AG09309 (cell line): ENCODE measurements around the gene ALOX15B.
"Not testable (repeated sequence)": the region's sequence is repeated elsewhere in the genome, so short reads cannot be mapped to it uniquely, and the experiment has no call there.

Experiments
- DNase-seq: peaks from one replicate; pipeline ENCODE4 v3.0.0-alpha.2; 2010; ENCODE audit warnings: low read depth
- H3K4me3 ChIP-seq: 2 replicates; pipeline ENCODE4 v1.5.1; 2011; ENCODE audit warnings: mild to moderate bottlenecking, low read depth, low read length, moderate library complexity; ENCODE audit not compliant: control insufficient read depth
- CTCF ChIP-seq: IDR thresholded peaks from 2 replicates; pipeline ENCODE4 v1.5.1; 2011; ENCODE audit warnings: mild to moderate bottlenecking, low read depth, low read length, inconsistent platforms; ENCODE audit not compliant: insufficient read depth, control insufficient read depth; ENCODE audit errors: missing control alignments

ALOX15B gene

GRCh38 chr17:8019665-8020650 lies 18.9 kb upstream of the ALOX15B start:
- no peak for TF ChIP-seq CTCF

GRCh38 chr17:8020776-8021564 lies 17.9 kb upstream of the ALOX15B start:
- TF ChIP-seq CTCF = no peak
- no peak overlapping the region for H3K4me3 ChIP-seq
- DNase-seq = no peak

More at GRCh38 chr17:8019665-8020650, 18.9 kb upstream of the ALOX15B start:
- no peak overlapping the region for H3K4me3 ChIP-seq
- DNase-seq = no peak

GRCh38 chr17:8021565-8022359 lies 17.1 kb upstream of the ALOX15B start:
- TF ChIP-seq CTCF = no peak
- no peak for DNase-seq
- H3K4me3 ChIP-seq = no peak overlapping the region

- no peak overlapping the region for H3K4me3 ChIP-seq
- TF ChIP-seq CTCF = no peak
These were observed 16.4 kb upstream of the ALOX15B start for GRCh38 chr17:8022360-8023003.

GRCh38 chr17:8024161-8024560 lies 14.7 kb upstream of the ALOX15B start:
- not testable (repeated sequence) for DNase-seq, H3K4me3 ChIP-seq

More at GRCh38 chr17:8022360-8023003, 16.4 kb upstream of the ALOX15B start:
- no peak for DNase-seq

- TF ChIP-seq CTCF = no peak
- no peak for DNase-seq
- no peak overlapping the region for H3K4me3 ChIP-seq
These were observed 13.5 kb upstream of the ALOX15B start for GRCh38 chr17:8025176-8025911.
